B cell (primary cell): ENCODE measurements around the gene ADAMTS2. TPM values are rescaled to one million over a fixed set of nuclear protein-coding genes. Genes with fewer than 3 reads are reported as not detected.

Experiments used
- ATAC-seq: fragments of 200-7000 bp; cut with Tn5 transposase; one replicate; pipeline ENCODE4 v1.10.0; 2021; ENCODE audit warnings: low read depth, mild to moderate bottlenecking, moderate number of reproducible peaks, moderate library complexity
- CTCF ChIA-PET: fragments of 350-600 bp; sonication (Branson Sonifier 250); formaldehyde crosslinking; loops from one replicate; lab custom pipeline; 2021; ENCODE audit warnings: antibody characterized with exemption, inconsistent platforms; lab: Charles Lee
- POLR2A ChIA-PET: fragments of 350-600 bp; sonication (Branson Sonifier 250); formaldehyde crosslinking; loops from one replicate; lab custom pipeline; 2021; ENCODE audit warnings: antibody characterized with exemption; lab: Charles Lee
- DNase-seq: peaks from one replicate; pipeline ENCODE4 v3.0.0; 2013
- H2AFZ ChIP-seq: 2 replicates; pipeline ENCODE4 v1.6.1; 2012; ENCODE audit warnings: mild to moderate bottlenecking, low read depth, low read length; ENCODE audit not compliant: insufficient read depth, poor library complexity, severe bottlenecking
- H3K27ac ChIP-seq, 2 donors: 1 replicate in 1 of 2; 2 replicates in 1 of 2; pipeline ENCODE4 v1.5.1; 2012 to 2013; ENCODE audit warnings: low read length in 2 of 2, mild to moderate bottlenecking in 2 of 2, moderate library complexity in 1 of 2
- H3K27me3 ChIP-seq, 4 experiments: fragments of 200-600 bp in 1 of 4; sonication (generic) in 1 of 4; replicated peaks in 1 of 4; 1 replicate in 2 of 4; 2 replicates in 2 of 4; pipeline versions ENCODE4 v1.6.1 to v1.7.0; 2013 to 2016; ENCODE audit warnings: low read length in 3 of 4, mild to moderate bottlenecking in 2 of 4, mixed read lengths in 1 of 4, moderate library complexity in 1 of 4; ENCODE audit not compliant: insufficient read depth in 4 of 4, control insufficient read depth in 3 of 4; ENCODE audit errors: control extremely low read depth in 1 of 4
- H3K36me3 ChIP-seq, 2 experiments: replicated peaks in 1 of 2; 1 replicate in 1 of 2; 2 replicates in 1 of 2; pipeline versions ENCODE4 v1.6.1 to v1.7.1; 2013; ENCODE audit warnings: low read length in 1 of 2; ENCODE audit not compliant: insufficient read depth in 2 of 2, control insufficient read depth in 1 of 2; ENCODE audit errors: control extremely low read depth in 1 of 2, extremely low read depth in 1 of 2
- H3K4me1 ChIP-seq, 2 donors: fragments of 200-600 bp in 1 of 2; sonication (generic) in 1 of 2; 1 replicate in 1 of 2; 2 replicates in 1 of 2; pipeline versions ENCODE4 v1.5.1 to v1.6.1; 2013 to 2017; ENCODE audit warnings: low read length in 2 of 2; ENCODE audit not compliant: control insufficient read depth in 2 of 2, insufficient read depth in 2 of 2
- H3K4me2 ChIP-seq: replicated peaks from 2 replicates; pipeline ENCODE3; 2012; ENCODE audit warnings: mild to moderate bottlenecking, low read depth, low read length; ENCODE audit not compliant: poor library complexity, severe bottlenecking
- H3K4me3 ChIP-seq, 5 experiments: fragments of 200-600 bp in 1 of 5; sonication (generic) in 1 of 5; 1 replicate in 3 of 5; 2 replicates in 2 of 5; pipeline versions ENCODE4 v1.5.1 to v1.7.0; 2011 to 2016; ENCODE audit warnings: low read length in 4 of 5, mild to moderate bottlenecking in 4 of 5, low read depth in 2 of 5, control low read depth in 1 of 5, moderate library complexity in 1 of 5; ENCODE audit not compliant: insufficient read depth in 1 of 5; ENCODE audit errors: control extremely low read depth in 1 of 5, extremely low read depth in 1 of 5
- H3K79me2 ChIP-seq: fragments of 200-600 bp; sonication (generic); one replicate; pipeline ENCODE4 v1.6.0; 2016; ENCODE audit warnings: low read length; ENCODE audit not compliant: control insufficient read depth, insufficient read depth
- H3K9ac ChIP-seq: fragments of 200-600 bp; sonication (generic); 2 replicates; pipeline ENCODE4 v1.6.1; 2017; ENCODE audit warnings: mild to moderate bottlenecking, low read length, moderate library complexity
- H3K9me3 ChIP-seq, 3 donors: one replicate each; pipeline versions ENCODE4 v1.6.1 to v1.7.1; 2013; ENCODE audit warnings: low read length in 2 of 3; ENCODE audit not compliant: control insufficient read depth in 2 of 3, insufficient read depth in 1 of 3; ENCODE audit errors: control extremely low read depth in 1 of 3
- H4K20me1 ChIP-seq: 2 replicates; pipeline ENCODE4 v1.6.0; 2012; ENCODE audit warnings: mild to moderate bottlenecking, low read length; ENCODE audit not compliant: insufficient read depth, control insufficient read depth, poor library complexity, severe bottlenecking
- H3K27ac Mint-ChIP-seq: one replicate; pipeline ENCODE4 v1.8.0; 2021; ENCODE audit warnings: mixed read lengths
- H3K27me3 Mint-ChIP-seq: one replicate; pipeline ENCODE4 v1.8.0; 2021; ENCODE audit warnings: mixed read lengths
- H3K4me1 Mint-ChIP-seq: one replicate; pipeline ENCODE4 v1.8.0; 2021; ENCODE audit warnings: mixed read lengths
- H3K4me3 Mint-ChIP-seq: one replicate; pipeline ENCODE4 v1.8.0; 2021; ENCODE audit warnings: mixed read lengths
- H3K9me3 Mint-ChIP-seq: one replicate; pipeline ENCODE4 v1.8.0; 2022; ENCODE audit warnings: mixed read lengths; ENCODE audit not compliant: insufficient read depth
- CTCF ChIP-seq: fragments of 200-600 bp; IDR thresholded peaks from one replicate; pipeline ENCODE4 v1.8.0; 2022; ENCODE audit warnings: antibody characterized with exemption, mild to moderate bottlenecking
- EZH2 ChIP-seq: IDR thresholded peaks from 2 replicates; pipeline ENCODE4 v1.6.1; 2012; ENCODE audit warnings: borderline replicate concordance, low read depth, mild to moderate bottlenecking, moderate library complexity, low read length; ENCODE audit not compliant: insufficient read depth, poor library complexity, severe bottlenecking
- WGBS: methylation state at CpG from one replicate; pipeline ENCODE4 v1.1.5; 2013; ENCODE audit warnings: missing lambda C conversion rate; ENCODE audit not compliant: insufficient coverage; 5-methylcytosine and 5-hydroxymethylcytosine counted together
- intact Hi-C: fragments of 100-400 bp; cut with micrococcal nuclease; formaldehyde crosslinking; loops from one replicate; pipeline ENCODE4 v1.10.0; 2022
- polyA plus RNA-seq: library from polyadenylated mRNA; depleted of rRNA; stranded (reverse); fragments of >200 nt; gene quantifications from 2 replicates; pipeline ENCODE4 v1.2.3, GENCODE V29; 2012
- total RNA-seq, 2 donors: library from RNA; stranded (reverse); fragments of 120-200 nt in 1 of 2; gene quantifications; 1 replicate in 1 of 2; 2 replicates in 1 of 2; pipeline versions ENCODE4 v1.2.3 to v1.2.4, GENCODE V29; 2013 to 2022

The ADAMTS2 gene
- total and polyA plus RNA-seq, 2 donors (not counting 1 experiment from before 2014, with no cell fraction given) = not detected

- Histone ChIP-seq H3K36me3 (no peaks in the 10 kb centered on the region), H3K27ac (no peak overlapping the region), H3K4me1 (peaks cover 7 to 8% of the 10 kb centered on the region in 2 donors), H3K9ac (no peak overlapping the region), H3K79me2 (no peaks in the 10 kb centered on the region), H3K4me2 (no peak overlapping the region), H3K4me3 (no peak overlapping the region), H2AFZ (no peak overlapping the region), H3K27me3 (peaks cover 0 to 30% (median 9%) of the 10 kb centered on the region in 4 experiments), H4K20me1 (no peaks in the 10 kb centered on the region), H3K9me3 (peaks cover 0 to 6% (median 0%) of the 10 kb centered on the region in 3 donors)
- ATAC-seq (no peak), DNase-seq (no peak)
- H3K9me3 Mint-ChIP-seq = no peaks in the 10 kb centered on the region
- TF ChIP-seq EZH2 (no peak), CTCF (no peak)
- no peak overlapping the region for H3K4me3 Mint-ChIP-seq
- no peak overlapping the region for H3K27ac Mint-ChIP-seq
- 56% methylated on average over 10 of the region's 10 CpGs for WGBS
- H3K27me3 Mint-ChIP-seq = peaks cover 36% of the 10 kb centered on the region
- CTCF ChIA-PET = no interaction called here
- intact Hi-C loops = no loop called here
- no peaks in the 10 kb centered on the region for H3K4me1 Mint-ChIP-seq
- POLR2A ChIA-PET = no interaction called here
Observed at GRCh38 chr5:179348843-179349242, 3.6 kb upstream of the ADAMTS2 start.

- Mint-ChIP-seq H3K9me3 (no peaks in the 10 kb centered on the region), H3K4me3 (no peak overlapping the region), H3K4me1 (peaks cover 5% of the 10 kb centered on the region), H3K27ac (no peak overlapping the region), H3K27me3 (peaks cover 39% of the 10 kb centered on the region)
- peaks cover 10 to 11% of the 10 kb centered on the region in 2 donors for H3K4me1 ChIP-seq
- H3K27me3 ChIP-seq = peaks cover 0 to 35% (median 11%) of the 10 kb centered on the region in 4 experiments
- H3K79me2 ChIP-seq = no peaks in the 10 kb centered on the region
- no peak overlapping the region for H3K27ac ChIP-seq
- WGBS = 89% methylated on average over 9 of the region's 15 CpGs
- ATAC-seq (no peak), DNase-seq (no peak)
- no peaks in the 10 kb centered on the region for H4K20me1 ChIP-seq
- intact Hi-C loops = no loop called here
- CTCF ChIA-PET = interaction anchor here (1.1 kb wide), 1 partner anchor 146 kb away, joined by 3 read pairs; no protein-coding TSS in a partner anchor
- no peak overlapping the region for H3K4me3 ChIP-seq
- TF ChIP-seq CTCF (no peak), EZH2 (no peak)
- H3K9me3 ChIP-seq = peaks cover 0 to 6% (median 0%) of the 10 kb centered on the region in 3 donors
- H3K9ac ChIP-seq = no peak overlapping the region
- H3K36me3 ChIP-seq = no peaks in the 10 kb centered on the region
- H3K4me2 ChIP-seq = no peak overlapping the region
- no peak overlapping the region for H2AFZ ChIP-seq
- POLR2A ChIA-PET = no interaction called here
Observed at GRCh38 chr5:179348011-179348530, 2.8 kb upstream of the ADAMTS2 start.
